Tibial nerve (tissue), 4 donors: ENCODE data around the gene MED15. TPM values are rescaled to one million over a fixed set of nuclear protein-coding genes. Genes with fewer than 3 reads are reported as not detected.
"Not testable (repeated sequence)": the region's sequence is repeated elsewhere in the genome, so short reads cannot be mapped to it uniquely, and the experiment has no call there.

Source experiments
- DNase-seq, 2 donors: peaks; one replicate each; pipeline ENCODE4 v3.0.0-alpha.2; 2019; ENCODE audit warnings: low spot score in 2 of 2
- H3K27ac ChIP-seq, 4 donors: fragments of 200-600 bp; sonication (generic) in 3 of 4; one replicate each; pipeline ENCODE4 v1.5.1; 2017 to 2019; ENCODE audit warnings: mild to moderate bottlenecking in 1 of 4
- H3K27me3 ChIP-seq, 2 donors: fragments of 200-600 bp; sonication (generic) in 1 of 2; one replicate each; pipeline versions ENCODE4 v1.5.1 to v1.6.0; 2017 to 2019
- H3K36me3 ChIP-seq, 3 donors: fragments of 200-600 bp; sonication (generic); one replicate each; pipeline ENCODE4 v1.5.1; 2018 to 2019
- H3K4me1 ChIP-seq, 4 donors: fragments of 200-600 bp; sonication (generic) in 3 of 4; one replicate each; pipeline ENCODE4 v1.5.1; 2017 to 2019
- H3K4me3 ChIP-seq, 4 donors: fragments of 200-600 bp; sonication (generic) in 3 of 4; one replicate each; pipeline ENCODE4 v1.5.1; 2017 to 2019; ENCODE audit warnings: mild to moderate bottlenecking in 1 of 4, moderate library complexity in 1 of 4
- H3K9me3 ChIP-seq, 4 donors: fragments of 200-600 bp; sonication (generic) in 3 of 4; one replicate each; pipeline ENCODE4 v1.5.1; 2017 to 2019
- EP300 ChIP-seq, 2 donors: sonication (generic); formaldehyde crosslinking; IDR thresholded peaks; one replicate each; pipeline ENCODE4 v1.6.1; 2017; ENCODE audit warnings: antibody characterized with exemption in 2 of 2, mild to moderate bottlenecking in 1 of 2
- POLR2A ChIP-seq, 2 donors: fragments of 450-650 bp; IDR thresholded peaks; one replicate each; pipeline ENCODE4 v1.6.1; 2017; ENCODE audit warnings: antibody characterized with exemption in 2 of 2, mild to moderate bottlenecking in 2 of 2, moderate library complexity in 2 of 2
- WGBS, 2 donors: methylation state at CpG; one replicate each; pipeline ENCODE4 v1.1.5; 2018; 5-methylcytosine and 5-hydroxymethylcytosine counted together
- total RNA-seq, 4 donors: library from RNA; depleted of rRNA; stranded (reverse); fragments of >200 nt; gene quantifications; one replicate each; pipeline ENCODE4 v1.1.0, GENCODE V29; 2016
- TF ChIP-seq, protein P1 (sequence below), 5 experiments: fragments of 200-600 bp in 3 of 5; fragments of 450-650 bp in 2 of 5; sonication (generic) in 3 of 5; IDR thresholded peaks; one replicate each; pipeline ENCODE4 v1.5.1; 2016 to 2019; ENCODE audit warnings: antibody characterized with exemption in 5 of 5, mild to moderate bottlenecking in 3 of 5, moderate library complexity in 2 of 5

MED15 gene
- total RNA-seq, 4 donors from 2014 or later = 49.2 to 147 (median 102) TPM

- no peak overlapping the region for H3K27ac ChIP-seq
- peaks cover 0 to 64% (median 10%) of the 10 kb centered on the region in 3 donors for H3K36me3 ChIP-seq
- no peak overlapping the region for H3K4me3 ChIP-seq
- no peak for TF ChIP-seq EP300 (IDR thresholded peaks at IDR 0.05)
- TF ChIP-seq, protein P1, sequence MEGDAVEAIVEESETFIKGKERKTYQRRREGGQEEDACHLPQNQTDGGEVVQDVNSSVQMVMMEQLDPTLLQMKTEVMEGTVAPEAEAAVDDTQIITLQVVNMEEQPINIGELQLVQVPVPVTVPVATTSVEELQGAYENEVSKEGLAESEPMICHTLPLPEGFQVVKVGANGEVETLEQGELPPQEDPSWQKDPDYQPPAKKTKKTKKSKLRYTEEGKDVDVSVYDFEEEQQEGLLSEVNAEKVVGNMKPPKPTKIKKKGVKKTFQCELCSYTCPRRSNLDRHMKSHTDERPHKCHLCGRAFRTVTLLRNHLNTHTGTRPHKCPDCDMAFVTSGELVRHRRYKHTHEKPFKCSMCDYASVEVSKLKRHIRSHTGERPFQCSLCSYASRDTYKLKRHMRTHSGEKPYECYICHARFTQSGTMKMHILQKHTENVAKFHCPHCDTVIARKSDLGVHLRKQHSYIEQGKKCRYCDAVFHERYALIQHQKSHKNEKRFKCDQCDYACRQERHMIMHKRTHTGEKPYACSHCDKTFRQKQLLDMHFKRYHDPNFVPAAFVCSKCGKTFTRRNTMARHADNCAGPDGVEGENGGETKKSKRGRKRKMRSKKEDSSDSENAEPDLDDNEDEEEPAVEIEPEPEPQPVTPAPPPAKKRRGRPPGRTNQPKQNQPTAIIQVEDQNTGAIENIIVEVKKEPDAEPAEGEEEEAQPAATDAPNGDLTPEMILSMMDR (IDR thresholded peaks at IDR 0.05) = no peak
- no peak for TF ChIP-seq POLR2A (IDR thresholded peaks at IDR 0.05)
- no peaks in the 10 kb centered on the region for H3K27me3 ChIP-seq
- H3K9me3 ChIP-seq = no peaks in the 10 kb centered on the region
- peaks cover 0 to 17% (median 8%) of the 10 kb centered on the region in 4 donors for H3K4me1 ChIP-seq
- no peak for DNase-seq
- 77 to 86% methylated on average over 3 of the region's 3 CpGs for WGBS, 2 donors
Measured at GRCh38 chr22:20466659-20467379, 40.6 kb upstream of the MED15 start.

DNA sequence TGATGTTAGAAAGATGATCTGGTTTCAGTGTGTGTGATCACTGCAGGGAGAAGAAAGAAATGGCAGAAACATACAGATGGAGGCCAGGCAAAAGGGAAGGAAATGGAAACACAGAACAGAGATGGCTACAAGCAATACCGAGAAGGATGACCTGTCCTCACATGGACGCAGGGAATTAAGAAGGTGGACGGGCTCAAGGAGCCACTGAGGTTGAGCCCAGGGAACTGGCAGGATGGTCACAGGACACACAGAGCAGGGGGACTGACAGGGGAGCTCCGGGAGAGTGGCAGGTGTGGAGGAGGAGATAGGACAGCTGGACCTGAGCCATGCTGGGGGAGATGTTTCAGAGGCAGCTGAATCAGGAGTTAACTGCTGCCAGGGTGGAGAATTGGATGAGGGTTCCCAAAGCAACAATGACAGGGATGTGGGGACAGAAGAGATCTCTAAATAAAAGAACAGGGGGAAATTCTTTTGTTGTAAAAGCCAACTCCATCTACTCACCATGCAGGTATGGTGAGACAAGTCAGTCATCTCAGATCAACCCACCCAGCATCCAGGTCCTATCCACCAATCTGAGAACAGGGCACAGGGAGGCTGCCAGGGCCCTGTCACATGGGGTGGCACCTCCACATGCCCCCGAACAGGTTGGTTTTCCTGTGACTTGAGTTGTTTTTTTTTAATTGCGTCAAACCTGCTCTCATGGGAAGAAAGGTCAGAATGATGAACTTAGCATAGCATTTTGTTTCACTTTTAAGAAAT, 38.1 kb upstream of the MED15 start:
- TF ChIP-seq EP300 (IDR thresholded peaks at IDR 0.05) = no peak
- TF ChIP-seq POLR2A (IDR thresholded peaks at IDR 0.05) = no peak
- TF ChIP-seq, protein P1 (IDR thresholded peaks at IDR 0.05) = no peak
- H3K9me3 ChIP-seq = no peaks in the 10 kb centered on the region
- H3K4me3 ChIP-seq = no peak overlapping the region
- DNase-seq = no peak
- peaks cover 0 to 53% (median 10%) of the 10 kb centered on the region in 3 donors for H3K36me3 ChIP-seq
- H3K27ac ChIP-seq = no peak overlapping the region
- no peaks in the 10 kb centered on the region for H3K27me3 ChIP-seq
- H3K4me1 ChIP-seq = peaks cover 0 to 5% (median under 1%) of the 10 kb centered on the region in 4 donors
- 83 to 87% methylated on average over 6 of the region's 6 CpGs for WGBS, 2 donors

DNA sequence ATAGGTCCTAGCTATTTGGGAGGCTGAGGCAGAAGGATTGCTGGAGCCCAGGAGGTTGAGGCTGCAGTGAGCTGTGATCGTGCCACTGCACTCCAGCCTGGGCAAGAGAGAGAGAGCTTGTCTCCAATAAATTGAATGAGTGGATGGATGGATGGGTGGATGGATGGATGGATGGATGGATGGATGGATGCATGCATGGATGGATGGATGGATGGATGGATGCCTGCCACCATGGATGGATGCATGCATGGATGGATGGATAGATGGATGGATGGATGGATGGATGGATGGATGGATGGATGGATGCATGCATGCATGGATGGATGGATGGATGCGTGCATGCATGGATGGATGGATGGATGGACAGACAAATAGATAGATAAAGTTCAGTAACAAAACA, 36.9 kb upstream of the MED15 start:
- H3K4me1 ChIP-seq, H3K27ac ChIP-seq, H3K27me3 ChIP-seq, H3K9me3 ChIP-seq, H3K4me3 ChIP-seq, DNase-seq: not testable (repeated sequence)
- H3K36me3 ChIP-seq = peaks cover 0 to 40% (median 4%) of the 10 kb centered on the region in 3 donors
- 98% methylated on average over 2 of the region's 2 CpGs for WGBS, 2 donors

- no peak overlapping the region for H3K27ac ChIP-seq
- H3K4me3 ChIP-seq = no peak overlapping the region
- no peak for DNase-seq
- TF ChIP-seq, protein P1 (IDR thresholded peaks at IDR 0.05) = no peak
- TF ChIP-seq EP300 (IDR thresholded peaks at IDR 0.05) = no peak
- H3K4me1 ChIP-seq = no peaks in the 10 kb centered on the region
- 90 to 98% methylated on average over 9 of the region's 9 CpGs for WGBS, 2 donors
- H3K9me3 ChIP-seq = no peaks in the 10 kb centered on the region
- H3K27me3 ChIP-seq = no peaks in the 10 kb centered on the region
- peaks cover 0 to 39% (median 4%) of the 10 kb centered on the region in 3 donors for H3K36me3 ChIP-seq
Measured at GRCh38 chr22:20471126-20471833, 36.1 kb upstream of the MED15 start.

GRCh38 chr22:20472629-20473442, 34.6 kb upstream of the MED15 start:
- Histone ChIP-seq H3K27ac (no peak overlapping the region), H3K4me1 (no peaks in the 10 kb centered on the region)
- no peak for DNase-seq

More at GRCh38 chr22:20472629-20473442, 34.6 kb upstream of the MED15 start:
- H3K4me3 ChIP-seq = no peak overlapping the region
- H3K27me3 ChIP-seq = no peaks in the 10 kb centered on the region
- WGBS, 2 donors = 92 to 95% methylated on average over 11 of the region's 11 CpGs
- peaks cover 0 to 38% (median 4%) of the 10 kb centered on the region in 3 donors for H3K36me3 ChIP-seq
- no peaks in the 10 kb centered on the region for H3K9me3 ChIP-seq
- no peak for TF ChIP-seq EP300 (IDR thresholded peaks at IDR 0.05)
- TF ChIP-seq, protein P1 (IDR thresholded peaks at IDR 0.05) = no peak
- no peak for TF ChIP-seq POLR2A (IDR thresholded peaks at IDR 0.05)
